ENCODE results near the gene CDH4.

DNA sequence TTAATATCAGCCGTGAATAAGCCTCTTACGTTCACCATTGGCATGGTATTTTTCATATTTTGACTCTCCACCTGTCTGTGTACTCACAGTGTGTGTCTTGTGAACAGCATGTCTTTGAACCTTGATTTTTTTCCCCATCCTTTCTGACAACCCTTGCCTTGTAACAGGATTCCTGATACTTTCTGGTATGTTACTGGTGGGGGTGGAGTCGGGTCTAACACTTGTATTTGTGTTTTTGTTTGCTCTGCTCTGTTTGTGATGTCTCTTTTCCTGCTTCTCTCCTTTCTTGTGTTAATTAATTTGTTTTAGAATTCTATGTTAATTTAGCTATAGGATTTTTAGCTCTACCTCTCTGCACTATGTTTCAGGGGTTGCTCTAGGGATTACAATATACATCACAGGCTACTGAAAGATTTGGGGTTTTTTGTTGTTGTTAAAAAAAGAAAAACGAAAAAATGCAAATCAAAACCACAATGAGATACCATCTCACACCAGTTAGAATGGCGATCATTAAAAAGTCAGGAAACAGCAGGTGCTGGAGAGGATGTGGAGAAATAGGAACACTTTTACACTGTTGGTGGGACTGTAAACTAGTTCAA lies 245.1 kb downstream of the CDH4 start:
- TF ChIP-seq CTCF (IDR thresholded peaks at IDR 0.05) = no peak
- TF ChIP-seq ZFX (IDR thresholded peaks at IDR 0.05; ENCODE audit: borderline replicate concordance) = no peak
